Endodermal cell (in vitro differentiated cells): ENCODE data around the gene CHAF1A. TPM values are rescaled to one million over a fixed set of nuclear protein-coding genes. Genes with fewer than 3 reads are reported as not detected.

Source experiments
- DNase-seq: peaks from one replicate; pipeline ENCODE4 v3.0.0-alpha.2; 2017
- H3K27ac ChIP-seq: 2 replicates; pipeline ENCODE4 v1.5.1; 2013; ENCODE audit warnings: mild to moderate bottlenecking, low read depth, low read length, moderate library complexity
- H3K27me3 ChIP-seq: 2 replicates; pipeline ENCODE4 v1.6.1; 2013; ENCODE audit warnings: mild to moderate bottlenecking, low read length, moderate library complexity; ENCODE audit not compliant: insufficient read depth, control insufficient read depth, poor library complexity, severe bottlenecking
- H3K36me3 ChIP-seq: 2 replicates; pipeline ENCODE4 v1.7.0; 2013; ENCODE audit warnings: mild to moderate bottlenecking, low read length, moderate library complexity; ENCODE audit not compliant: control insufficient read depth, insufficient read depth
- H3K4me1 ChIP-seq: one replicate; pipeline ENCODE4 v1.7.0; 2013; ENCODE audit warnings: low read length; ENCODE audit not compliant: control insufficient read depth, insufficient read depth
- H3K4me3 ChIP-seq: 2 replicates; pipeline ENCODE4 v1.5.1; 2013; ENCODE audit warnings: mild to moderate bottlenecking, low read length, moderate library complexity
- H3K9ac ChIP-seq: 2 replicates; pipeline ENCODE4 v1.6.1; 2013; ENCODE audit warnings: mild to moderate bottlenecking, low read length, moderate library complexity; ENCODE audit not compliant: poor library complexity, severe bottlenecking; ENCODE audit errors: extremely low read depth
- H3K9me3 ChIP-seq: 2 replicates; pipeline ENCODE4 v1.6.1; 2013; ENCODE audit warnings: mild to moderate bottlenecking, low read length, moderate library complexity; ENCODE audit not compliant: control insufficient read depth
- H3K27ac Mint-ChIP-seq: 2 replicates; pipeline ENCODE4 v1.8.0; 2020; ENCODE audit warnings: mixed read lengths
- H3K27me3 Mint-ChIP-seq: 2 replicates; pipeline ENCODE4 v1.8.0; 2021; ENCODE audit warnings: mild to moderate bottlenecking, mixed read lengths; ENCODE audit not compliant: insufficient read depth
- H3K36me3 Mint-ChIP-seq: 2 replicates; pipeline ENCODE4 v1.8.0; 2020; ENCODE audit warnings: low read depth, mixed read lengths
- H3K4me1 Mint-ChIP-seq: 2 replicates; pipeline ENCODE4 v1.8.0; 2020; ENCODE audit warnings: mixed read lengths
- H3K4me3 Mint-ChIP-seq: 2 replicates; pipeline ENCODE4 v1.8.0; 2020; ENCODE audit warnings: mild to moderate bottlenecking, moderate library complexity, mixed read lengths
- H3K9me3 Mint-ChIP-seq: 2 replicates; pipeline ENCODE4 v1.8.0; 2020; ENCODE audit warnings: mild to moderate bottlenecking, mixed read lengths
- WGBS, 2 experiments: methylation state at CpG; one replicate each; pipeline versions ENCODE4 v1.1.5 to v1.1.7; 2013; ENCODE audit warnings: missing lambda C conversion rate in 2 of 2, mixed read lengths in 1 of 2; ENCODE audit not compliant: insufficient coverage in 1 of 2, insufficient read length in 1 of 2; 5-methylcytosine and 5-hydroxymethylcytosine counted together
- total RNA-seq, 2 donors: library from RNA; stranded (reverse); fragmentation: NEBNext Ultra II Directional in 1 of 2; extraction: Animal tissue kit (Norgen Biotek cat#: 25700) in 1 of 2; gene quantifications; 2 replicates in 1 of 2; 3 replicates in 1 of 2; pipeline ENCODE4 v1.2.1, GENCODE V29; 2021
- TF ChIP-seq, protein P1 (sequence below): fragments of 200-600 bp; sonication (generic); conservative IDR thresholded peaks from 2 replicates; pipeline ENCODE4 v1.5.0; 2021; ENCODE audit warnings: antibody characterized with exemption, mild to moderate bottlenecking

The CHAF1A gene
- total RNA-seq, 2 donors from 2014 or later, result 70.7 to 76.9 TPM

DNA sequence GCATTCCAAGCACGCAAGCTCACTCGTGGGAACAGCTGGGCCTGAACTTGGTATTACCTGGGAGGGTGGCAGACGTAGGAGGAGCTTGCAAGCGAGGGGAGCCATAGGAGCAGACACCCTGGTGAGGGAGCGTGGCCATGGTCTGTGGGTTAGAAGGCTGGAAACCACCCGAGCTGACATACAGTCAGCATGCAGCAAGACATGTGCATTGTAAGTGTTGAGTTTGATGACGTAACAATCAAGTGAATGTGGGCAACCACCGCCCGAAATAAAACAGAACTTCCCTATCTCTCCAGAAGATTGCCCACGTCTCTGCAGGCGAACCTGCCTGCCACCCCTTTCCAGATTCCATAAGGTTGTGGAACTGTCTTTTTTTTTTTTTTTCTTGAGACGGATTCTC is 28.3 kb downstream of the CHAF1A start:
- 94 to 96% methylated on average over 9 to 12 of the region's 12 CpGs for WGBS, 2 experiments
- no peak overlapping the region for H3K27ac ChIP-seq
- peaks cover 65% of the 10 kb centered on the region for H3K36me3 ChIP-seq
- H3K27me3 ChIP-seq, result no peaks in the 10 kb centered on the region
- H3K27me3 Mint-ChIP-seq, result no peaks in the 10 kb centered on the region
- peaks cover 5% of the 10 kb centered on the region for H3K9me3 ChIP-seq
- no peaks in the 10 kb centered on the region for H3K4me1 Mint-ChIP-seq
- H3K36me3 Mint-ChIP-seq, result peaks cover 78% of the 10 kb centered on the region
- DNase-seq, result no peak
- H3K4me1 ChIP-seq, result no peaks in the 10 kb centered on the region
- TF ChIP-seq, protein P1, sequence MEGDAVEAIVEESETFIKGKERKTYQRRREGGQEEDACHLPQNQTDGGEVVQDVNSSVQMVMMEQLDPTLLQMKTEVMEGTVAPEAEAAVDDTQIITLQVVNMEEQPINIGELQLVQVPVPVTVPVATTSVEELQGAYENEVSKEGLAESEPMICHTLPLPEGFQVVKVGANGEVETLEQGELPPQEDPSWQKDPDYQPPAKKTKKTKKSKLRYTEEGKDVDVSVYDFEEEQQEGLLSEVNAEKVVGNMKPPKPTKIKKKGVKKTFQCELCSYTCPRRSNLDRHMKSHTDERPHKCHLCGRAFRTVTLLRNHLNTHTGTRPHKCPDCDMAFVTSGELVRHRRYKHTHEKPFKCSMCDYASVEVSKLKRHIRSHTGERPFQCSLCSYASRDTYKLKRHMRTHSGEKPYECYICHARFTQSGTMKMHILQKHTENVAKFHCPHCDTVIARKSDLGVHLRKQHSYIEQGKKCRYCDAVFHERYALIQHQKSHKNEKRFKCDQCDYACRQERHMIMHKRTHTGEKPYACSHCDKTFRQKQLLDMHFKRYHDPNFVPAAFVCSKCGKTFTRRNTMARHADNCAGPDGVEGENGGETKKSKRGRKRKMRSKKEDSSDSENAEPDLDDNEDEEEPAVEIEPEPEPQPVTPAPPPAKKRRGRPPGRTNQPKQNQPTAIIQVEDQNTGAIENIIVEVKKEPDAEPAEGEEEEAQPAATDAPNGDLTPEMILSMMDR, result no peak
- no peak overlapping the region for H3K4me3 ChIP-seq
- H3K9ac ChIP-seq, result no peak overlapping the region
- H3K27ac Mint-ChIP-seq, result no peak overlapping the region
- no peaks in the 10 kb centered on the region for H3K9me3 Mint-ChIP-seq
- no peak overlapping the region for H3K4me3 Mint-ChIP-seq

DNA sequence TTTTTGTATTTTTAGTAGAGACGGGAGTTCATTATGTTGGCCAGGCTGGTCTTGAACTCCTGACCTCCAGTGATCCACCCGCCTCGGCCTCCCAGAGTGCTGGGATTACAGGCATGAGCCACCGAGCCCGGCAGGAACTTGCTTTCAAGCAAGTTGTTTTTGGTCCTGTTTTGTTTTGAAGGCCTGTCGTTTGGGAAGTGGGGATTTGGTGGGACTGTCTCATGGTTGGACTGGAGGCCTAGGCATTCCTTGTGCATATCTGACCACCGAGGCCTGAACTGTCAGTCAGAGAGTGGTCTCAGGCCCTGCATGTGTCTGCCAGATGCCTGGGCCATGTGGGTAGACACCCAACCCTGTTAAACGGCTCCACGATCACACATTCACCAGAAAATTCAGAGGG is 28.9 kb downstream of the CHAF1A start:
- no peaks in the 10 kb centered on the region for H3K27me3 ChIP-seq
- Mint-ChIP-seq H3K27me3 (no peaks in the 10 kb centered on the region), H3K9me3 (no peaks in the 10 kb centered on the region), H3K36me3 (peaks cover 77% of the 10 kb centered on the region), H3K4me3 (no peak overlapping the region), H3K27ac (no peak overlapping the region), H3K4me1 (no peaks in the 10 kb centered on the region)
- H3K4me3 ChIP-seq, result no peak overlapping the region
- no peak overlapping the region for H3K9ac ChIP-seq
- WGBS, 2 experiments, result 94 to 95% methylated on average over 7 to 9 of the region's 9 CpGs
- peaks cover 5% of the 10 kb centered on the region for H3K9me3 ChIP-seq
- no peak overlapping the region for H3K27ac ChIP-seq
- peaks cover 68% of the 10 kb centered on the region for H3K36me3 ChIP-seq
- DNase-seq, result no peak
- TF ChIP-seq, protein P1, result no peak
- no peaks in the 10 kb centered on the region for H3K4me1 ChIP-seq

DNA sequence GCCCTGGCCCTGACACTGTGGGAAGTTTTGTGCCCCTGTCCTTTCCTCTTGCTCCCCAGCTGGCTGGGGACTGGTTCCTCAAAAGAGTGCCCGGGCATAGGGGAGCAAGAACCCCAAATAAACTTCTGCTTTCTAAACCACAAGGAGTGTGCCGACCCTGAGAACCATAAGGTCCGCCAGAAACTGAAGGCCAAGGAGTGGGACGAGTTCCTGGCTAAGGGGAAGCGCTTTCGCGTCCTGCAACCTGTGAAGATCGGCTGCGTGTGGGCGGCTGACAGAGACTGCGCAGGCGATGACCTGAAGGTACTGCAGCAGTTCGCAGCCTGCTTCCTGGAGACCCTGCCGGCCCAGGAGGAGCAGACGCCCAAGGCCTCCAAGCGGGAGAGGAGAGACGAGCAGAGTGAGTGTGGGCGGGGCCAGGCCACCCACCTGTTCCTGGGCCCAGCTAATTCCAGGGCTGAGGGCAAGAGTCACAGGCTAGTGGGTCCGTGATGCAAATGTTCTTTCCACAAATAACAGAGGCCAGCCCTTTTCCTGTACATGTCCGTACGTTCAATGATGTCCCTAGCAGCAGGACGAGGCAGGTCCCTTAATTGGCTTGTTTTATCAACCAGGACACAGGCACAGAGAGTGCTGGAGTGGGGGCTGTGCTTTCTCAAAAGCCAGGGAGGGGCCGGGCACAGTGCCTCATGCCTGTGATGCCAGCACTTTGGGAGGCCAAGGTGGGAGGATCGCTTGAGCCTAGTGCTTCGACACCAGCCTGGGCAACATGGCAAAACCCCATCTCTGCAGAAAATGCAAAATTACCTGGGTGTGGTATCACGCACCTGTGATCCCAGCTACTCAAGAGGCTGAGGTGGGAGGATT is 29.6 kb downstream of the CHAF1A start:
- TF ChIP-seq, protein P1, result no peak
- Mint-ChIP-seq H3K27me3 (no peaks in the 10 kb centered on the region), H3K27ac (no peak overlapping the region), H3K4me3 (no peak overlapping the region), H3K4me1 (no peaks in the 10 kb centered on the region), H3K9me3 (no peaks in the 10 kb centered on the region), H3K36me3 (peaks cover 78% of the 10 kb centered on the region)
- Histone ChIP-seq H3K4me3 (no peak overlapping the region), H3K27ac (no peak overlapping the region), H3K4me1 (no peaks in the 10 kb centered on the region), H3K9ac (no peak overlapping the region), H3K9me3 (peaks cover 5% of the 10 kb centered on the region), H3K27me3 (no peaks in the 10 kb centered on the region), H3K36me3 (peaks cover 74% of the 10 kb centered on the region)
- DNase-seq, result peak; percentile 43
- whole genome bisulfite sequencing, 2 experiments, result 94 to 98% methylated on average over 20 to 26 of the region's 26 CpGs
